Kasumi-1 (cell line): Measurements from ENCODE around the gene TIMELESS.
"Not testable (repeated sequence)": the region's sequence is repeated elsewhere in the genome, so short reads cannot be mapped to it uniquely, and the experiment has no call there.

Experiments
- DNase-seq, 2 experiments: peaks; one replicate each; lab custom pipeline; 2025; lab: John Stamatoyannopoulos, UW

The TIMELESS gene

GRCh38 chr12:56408799-56409417 lies 40.3 kb downstream of the TIMELESS start:
- no peak for DNase-seq

- not testable (repeated sequence) for DNase-seq
These were observed 45.0 kb downstream of the TIMELESS start for GRCh38 chr12:56404227-56404626.

- not testable (repeated sequence) for DNase-seq
These were observed 47.6 kb downstream of the TIMELESS start for GRCh38 chr12:56401612-56402011.

- not testable (repeated sequence) for DNase-seq
These were observed 48.1 kb downstream of the TIMELESS start for GRCh38 chr12:56401125-56401524.

- not testable (repeated sequence) for DNase-seq
These were observed 49.8 kb downstream of the TIMELESS start for GRCh38 chr12:56399466-56399865.

GRCh38 chr12:56398324-56398723 lies 50.9 kb downstream of the TIMELESS start:
- DNase-seq: no peak

GRCh38 chr12:56392331-56392730 lies 56.9 kb downstream of the TIMELESS start:
- DNase-seq: no peak

GRCh38 chr12:56391721-56392120 lies 57.5 kb downstream of the TIMELESS start:
- DNase-seq: no peak

GRCh38 chr12:56389412-56389811 lies 59.8 kb downstream of the TIMELESS start:
- no peak for DNase-seq

GRCh38 chr12:56387152-56387736 lies 62.0 kb downstream of the TIMELESS start:
- no peak for DNase-seq

- no peak for DNase-seq
These were observed 63.4 kb downstream of the TIMELESS start for GRCh38 chr12:56385873-56386272.

GRCh38 chr12:56382611-56383010 lies 66.6 kb downstream of the TIMELESS start:
- no peak for DNase-seq

- no peak for DNase-seq
These were observed 71.3 kb downstream of the TIMELESS start for GRCh38 chr12:56377989-56378316.

- DNase-seq: no peak
These were observed 71.8 kb downstream of the TIMELESS start for GRCh38 chr12:56377310-56377988.

GRCh38 chr12:56375598-56376434 lies 73.4 kb downstream of the TIMELESS start:
- DNase-seq: no peak

GRCh38 chr12:56374726-56375597 lies 74.3 kb downstream of the TIMELESS start:
- DNase-seq: no peak

GRCh38 chr12:56373515-56373914 lies 75.7 kb downstream of the TIMELESS start:
- no peak for DNase-seq

- DNase-seq: no peak
These were observed 82.3 kb downstream of the TIMELESS start for GRCh38 chr12:56366948-56367347.
